Erythroblast (primary cell): ENCODE results near the gene ATOX1.

Source experiments
- GATA1 ChIP-seq: IDR thresholded peaks from 2 replicates; pipeline ENCODE4 v1.6.1; 2011; ENCODE audit warnings: low read depth, mild to moderate bottlenecking, control low read depth, low read length, moderate library complexity
- POLR2A ChIP-seq: IDR thresholded peaks from 2 replicates; pipeline ENCODE4 v1.6.1; 2011; ENCODE audit warnings: mild to moderate bottlenecking, low read length

DNA sequence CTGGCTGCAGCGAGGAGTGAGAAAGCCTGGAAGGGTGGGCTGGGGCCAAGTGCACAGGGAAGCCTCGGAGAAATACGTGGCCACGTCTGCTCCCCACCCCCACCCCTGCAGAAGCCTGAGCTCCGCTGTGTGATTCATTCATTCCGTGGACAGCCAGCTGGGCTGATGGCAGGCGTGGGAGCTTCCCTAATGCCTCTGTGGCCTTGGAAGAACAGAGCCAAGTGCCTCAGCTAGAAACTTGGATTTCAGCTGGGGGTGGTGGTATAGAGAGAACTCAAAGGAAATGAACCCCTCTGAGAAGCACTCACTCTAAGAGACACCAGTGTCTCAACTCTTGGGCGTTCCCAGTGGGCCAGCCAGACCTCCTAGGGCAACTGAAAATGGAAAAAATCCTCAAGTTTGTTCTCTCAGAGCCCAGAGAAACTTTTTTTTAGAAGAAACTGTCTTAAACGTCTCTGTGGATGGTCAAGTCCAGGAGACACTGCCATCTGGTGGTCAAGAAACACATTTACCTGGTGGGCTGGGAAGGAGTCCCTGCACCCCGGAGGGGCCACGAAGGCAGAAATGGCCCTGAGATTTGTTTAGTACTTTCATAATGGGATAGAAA is 18.0 kb downstream of the ATOX1 start:
- TF ChIP-seq POLR2A: no peak
- TF ChIP-seq GATA1: no peak
